ENCODE results near the gene MALAT1. TPM values are rescaled to one million over a fixed set of nuclear protein-coding genes. Genes with fewer than 3 reads are reported as not detected.

MALAT1 gene
- polyA plus RNA-seq, 5 donors = 547 to 979 (median 604) TPM

DNA sequence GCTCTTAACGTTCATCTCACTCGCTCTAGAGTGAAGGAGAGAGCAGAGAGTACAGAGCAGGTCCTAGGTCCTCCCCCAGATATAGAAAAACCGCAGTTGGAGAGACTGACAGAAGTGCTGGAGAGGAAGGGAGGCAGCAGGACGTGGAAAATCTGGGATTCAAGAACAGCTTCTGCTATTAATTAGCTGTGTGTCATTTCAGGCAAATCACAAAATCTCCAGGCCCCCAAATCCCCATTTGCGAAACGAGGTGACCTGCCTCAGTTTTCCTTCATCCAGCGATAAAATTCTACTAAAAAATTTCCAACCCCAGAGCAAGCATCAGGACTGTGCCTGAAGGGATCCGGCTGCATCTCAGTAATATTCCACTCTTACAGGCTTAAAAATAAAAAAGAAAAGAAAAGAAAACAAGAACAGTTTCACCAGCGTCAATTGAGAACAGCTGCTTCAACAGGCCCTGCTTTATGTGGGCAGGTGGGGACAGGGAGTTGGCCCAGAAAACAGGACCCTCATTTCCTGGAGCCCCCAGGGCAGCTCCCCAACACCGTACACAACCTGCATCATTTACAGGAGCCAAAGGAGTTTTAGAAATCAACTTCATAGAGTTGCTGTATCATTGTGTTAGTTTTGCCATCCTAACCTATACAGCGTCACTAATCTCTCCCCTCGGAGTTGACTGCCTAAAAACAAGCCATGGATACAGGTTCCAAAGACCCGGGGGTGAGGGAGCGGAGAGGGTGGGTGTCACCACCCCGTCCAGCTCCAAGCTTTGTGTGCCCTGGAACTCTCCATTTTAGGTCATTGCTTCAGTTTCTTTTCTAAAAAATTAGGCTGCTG, 2.3 kb upstream of the MALAT1 start:
- DNase-seq = peak in 1 of 2 donors; percentile 50

- peak; percentile 100 for DNase-seq
These were observed 1.5 kb upstream of the MALAT1 start for GRCh38 chr11:65497141-65498041.

GRCh38 chr11:65498042-65498726, 661 bp upstream of the MALAT1 start:
- DNase-seq = peak; percentile 71 to 74

GRCh38 chr11:65498727-65498976, 193 bp upstream of the MALAT1 start:
- no peak for DNase-seq

- no peak for DNase-seq
These were observed 1.0 kb downstream of the MALAT1 start for GRCh38 chr11:65499713-65500386.

GRCh38 chr11:65500387-65501185, 1.7 kb downstream of the MALAT1 start:
- DNase-seq = peak; percentile 42 to 62

DNA sequence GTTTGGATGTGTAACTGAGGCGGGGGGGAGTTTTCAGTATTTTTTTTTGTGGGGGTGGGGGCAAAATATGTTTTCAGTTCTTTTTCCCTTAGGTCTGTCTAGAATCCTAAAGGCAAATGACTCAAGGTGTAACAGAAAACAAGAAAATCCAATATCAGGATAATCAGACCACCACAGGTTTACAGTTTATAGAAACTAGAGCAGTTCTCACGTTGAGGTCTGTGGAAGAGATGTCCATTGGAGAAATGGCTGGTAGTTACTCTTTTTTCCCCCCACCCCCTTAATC, 2.3 kb downstream of the MALAT1 start:
- DNase-seq = no peak

- DNase-seq = peak; percentile 32 to 60
These were observed 2.8 kb downstream of the MALAT1 start for GRCh38 chr11:65501472-65502273.

DNA sequence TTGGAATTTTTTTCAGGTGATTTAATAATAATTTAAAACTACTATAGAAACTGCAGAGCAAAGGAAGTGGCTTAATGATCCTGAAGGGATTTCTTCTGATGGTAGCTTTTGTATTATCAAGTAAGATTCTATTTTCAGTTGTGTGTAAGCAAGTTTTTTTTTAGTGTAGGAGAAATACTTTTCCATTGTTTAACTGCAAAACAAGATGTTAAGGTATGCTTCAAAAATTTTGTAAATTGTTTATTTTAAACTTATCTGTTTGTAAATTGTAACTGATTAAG, 3.4 kb downstream of the MALAT1 start:
- DNase-seq = no peak

GRCh38 chr11:65502555-65503367, 3.9 kb downstream of the MALAT1 start:
- peak; percentile 36 to 54 for DNase-seq

DNA sequence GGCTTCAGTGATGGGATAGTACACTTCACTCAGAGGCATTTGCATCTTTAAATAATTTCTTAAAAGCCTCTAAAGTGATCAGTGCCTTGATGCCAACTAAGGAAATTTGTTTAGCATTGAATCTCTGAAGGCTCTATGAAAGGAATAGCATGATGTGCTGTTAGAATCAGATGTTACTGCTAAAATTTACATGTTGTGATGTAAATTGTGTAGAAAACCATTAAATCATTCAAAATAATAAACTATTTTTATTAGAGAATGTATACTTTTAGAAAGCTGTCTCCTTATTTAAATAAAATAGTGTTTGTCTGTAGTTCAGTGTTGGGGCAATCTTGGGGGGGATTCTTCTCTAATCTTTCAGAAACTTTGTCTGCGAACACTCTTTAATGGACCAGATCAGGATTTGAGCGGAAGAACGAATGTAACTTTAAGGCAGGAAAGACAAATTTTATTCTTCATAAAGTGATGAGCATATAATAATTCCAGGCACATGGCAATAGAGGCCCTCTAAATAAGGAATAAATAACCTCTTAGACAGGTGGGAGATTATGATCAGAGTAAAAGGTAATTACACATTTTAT, 4.6 kb downstream of the MALAT1 start:
- DNase-seq = no peak

DNA sequence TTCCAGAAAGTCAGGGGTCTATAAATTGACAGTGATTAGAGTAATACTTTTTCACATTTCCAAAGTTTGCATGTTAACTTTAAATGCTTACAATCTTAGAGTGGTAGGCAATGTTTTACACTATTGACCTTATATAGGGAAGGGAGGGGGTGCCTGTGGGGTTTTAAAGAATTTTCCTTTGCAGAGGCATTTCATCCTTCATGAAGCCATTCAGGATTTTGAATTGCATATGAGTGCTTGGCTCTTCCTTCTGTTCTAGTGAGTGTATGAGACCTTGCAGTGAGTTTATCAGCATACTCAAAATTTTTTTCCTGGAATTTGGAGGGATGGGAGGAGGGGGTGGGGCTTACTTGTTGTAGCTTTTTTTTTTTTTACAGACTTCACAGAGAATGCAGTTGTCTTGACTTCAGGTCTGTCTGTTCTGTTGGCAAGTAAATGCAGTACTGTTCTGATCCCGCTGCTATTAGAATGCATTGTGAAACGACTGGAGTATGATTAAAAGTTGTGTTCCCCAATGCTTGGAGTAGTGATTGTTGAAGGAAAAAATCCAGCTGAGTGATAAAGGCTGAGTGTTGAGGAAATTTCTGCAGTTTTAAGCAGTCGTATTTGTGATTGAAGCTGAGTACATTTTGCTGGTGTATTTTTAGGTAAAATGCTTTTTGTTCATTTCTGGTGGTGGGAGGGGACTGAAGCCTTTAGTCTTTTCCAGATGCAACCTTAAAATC, 5.3 kb downstream of the MALAT1 start:
- peak; percentile 61 to 76 for DNase-seq

GRCh38 chr11:65504674-65505465, 6.0 kb downstream of the MALAT1 start:
- peak in 1 of 2 donors; percentile 26 for DNase-seq

GRCh38 chr11:65505466-65506289, 6.8 kb downstream of the MALAT1 start:
- no peak for DNase-seq

- DNase-seq = peak in 1 of 2 donors; percentile 18
These were observed 7.5 kb downstream of the MALAT1 start for GRCh38 chr11:65506290-65506771.

GRCh38 chr11:65506772-65507505, 8.1 kb downstream of the MALAT1 start:
- peak; percentile 49 to 74 for DNase-seq

All from right lung (tissue), 5 donors.